GM23248 (cell line): ENCODE data around the gene OST4. TPM values are rescaled to one million over a fixed set of nuclear protein-coding genes. Genes with fewer than 3 reads are reported as not detected.

Experiments
- DNase-seq: peaks from one replicate; pipeline ENCODE4 v3.0.0-alpha.2; 2015
- H2AFZ ChIP-seq: fragments of 200-600 bp; sonication (generic); 2 replicates; pipeline ENCODE4 v1.6.1; 2016; ENCODE audit warnings: antibody characterized with exemption
- H3F3A ChIP-seq: fragments of 200-600 bp; sonication (generic); 2 replicates; pipeline ENCODE4 v1.6.1; 2016; ENCODE audit warnings: mild to moderate bottlenecking, antibody characterized with exemption, mixed run types; ENCODE audit not compliant: insufficient read depth
- H3K27ac ChIP-seq: fragments of 200-600 bp; sonication (generic); 2 replicates; pipeline ENCODE4 v1.5.1; 2016; ENCODE audit warnings: mild to moderate bottlenecking
- H3K27me3 ChIP-seq: fragments of 200-600 bp; sonication (generic); replicated peaks from 2 replicates; pipeline ENCODE4 v1.6.1; 2016; ENCODE audit warnings: mild to moderate bottlenecking; ENCODE audit not compliant: insufficient read depth
- H3K36me3 ChIP-seq: fragments of 200-600 bp; sonication (generic); 2 replicates; pipeline ENCODE4 v1.6.1; 2016; ENCODE audit warnings: low read depth, mild to moderate bottlenecking
- H3K4me1 ChIP-seq: fragments of 200-600 bp; sonication (generic); 2 replicates; pipeline ENCODE4 v1.6.1; 2016; ENCODE audit warnings: mild to moderate bottlenecking; ENCODE audit not compliant: insufficient read depth
- H3K4me2 ChIP-seq: fragments of 200-600 bp; sonication (generic); one replicate; pipeline ENCODE4 v1.6.1; 2016; ENCODE audit warnings: mild to moderate bottlenecking; ENCODE audit not compliant: unreplicated experiment
- H3K4me3 ChIP-seq: fragments of 200-600 bp; sonication (generic); 2 replicates; pipeline ENCODE4 v1.5.1; 2016; ENCODE audit warnings: mild to moderate bottlenecking
- H3K79me2 ChIP-seq: fragments of 200-600 bp; sonication (generic); 2 replicates; pipeline ENCODE4 v1.6.1; 2016; ENCODE audit warnings: mild to moderate bottlenecking; ENCODE audit not compliant: insufficient read depth
- H3K9ac ChIP-seq: fragments of 200-600 bp; sonication (generic); 2 replicates; pipeline ENCODE4 v1.6.1; 2016; ENCODE audit warnings: mild to moderate bottlenecking
- H3K9me2 ChIP-seq: fragments of 200-600 bp; sonication (generic); 2 replicates; pipeline ENCODE4 v1.6.1; 2016; ENCODE audit warnings: mixed run types, mild to moderate bottlenecking, moderate library complexity; ENCODE audit not compliant: insufficient read depth
- H3K9me3 ChIP-seq: fragments of 200-600 bp; sonication (generic); one replicate; pipeline ENCODE4 v1.6.1; 2017; ENCODE audit warnings: low read depth
- H4K20me1 ChIP-seq: fragments of 200-600 bp; sonication (generic); 2 replicates; pipeline ENCODE4 v1.6.0; 2016; ENCODE audit not compliant: insufficient read depth
- EZH2 ChIP-seq: fragments of 200-600 bp; sonication (generic); IDR thresholded peaks from 2 replicates; pipeline ENCODE4 v1.6.1; 2018; ENCODE audit warnings: antibody characterized with exemption, mild to moderate bottlenecking; ENCODE audit not compliant: insufficient read depth, poor library complexity, severe bottlenecking
- EZH2phosphoT487 ChIP-seq: fragments of 200-600 bp; sonication (generic); IDR thresholded peaks from 2 replicates; pipeline ENCODE4 v1.6.1; 2018; ENCODE audit warnings: antibody characterized with exemption, moderate library complexity, mild to moderate bottlenecking, low read depth; ENCODE audit not compliant: insufficient read depth
- WGBS, 2 experiments: methylation state at CpG; one replicate each; pipeline ENCODE4 v1.1.6; 2015 to 2017; ENCODE audit warnings: low lambda C conversion rate in 2 of 2, low coverage in 1 of 2; ENCODE audit errors: missing lambda C conversion rate in 2 of 2; 5-methylcytosine and 5-hydroxymethylcytosine counted together
- in situ Hi-C: fragments of 300-500 bp; cut with MboI; formaldehyde crosslinking; loops from 2 replicates; pipeline ENCODE4 v1.15.0; 2020
- polyA plus RNA-seq: library from polyadenylated mRNA; unstranded; fragments of >200 nt; fragmentation: Nextera tagmentation; extraction: Ambion mirVana; gene quantifications from 2 replicates; pipeline ENCODE4 v1.2.1, GENCODE V29; 2016
- total RNA-seq: library from RNA; depleted of rRNA; stranded (reverse); fragments of >200 nt; shearing (Covaris generic); gene quantifications from 2 replicates; pipeline ENCODE4 v1.2.3, GENCODE V29; 2014

OST4 gene
- total and polyA plus RNA-seq, 2 experiments from 2014 or later, result 499 to 942 TPM

- no peak for DNase-seq
- WGBS, 2 experiments, result 94 to 95% methylated on average over 6 of the region's 6 CpGs
- no peaks in the 10 kb centered on the region for H3K9me2 ChIP-seq
- in situ Hi-C loops, result no loop called here
- no peak overlapping the region for H3K9ac ChIP-seq
- H3K4me1 ChIP-seq, result peaks cover 16% of the 10 kb centered on the region
- H3K27ac ChIP-seq, result no peak overlapping the region
- no peaks in the 10 kb centered on the region for H4K20me1 ChIP-seq
- no peaks in the 10 kb centered on the region for H3K36me3 ChIP-seq
- peaks cover 13% of the 10 kb centered on the region for H3F3A ChIP-seq
- H3K27me3 ChIP-seq, result no peaks in the 10 kb centered on the region
- TF ChIP-seq EZH2 (no peak), EZH2phosphoT487 (no peak)
- no peaks in the 10 kb centered on the region for H3K9me3 ChIP-seq
- H3K4me2 ChIP-seq, result no peak overlapping the region
- no peak overlapping the region for H3K4me3 ChIP-seq
- peaks cover 24% of the 10 kb centered on the region for H3K79me2 ChIP-seq
- H2AFZ ChIP-seq, result no peak overlapping the region
Measured at GRCh38 chr2:27084297-27085061, 13.0 kb upstream of the OST4 start.

- WGBS, 2 experiments, result 82 to 86% methylated on average over 19 to 20 of the region's 20 CpGs
- no peak overlapping the region for H3K4me2 ChIP-seq
- no peaks in the 10 kb centered on the region for H4K20me1 ChIP-seq
- no peak for DNase-seq
- no peak overlapping the region for H3K27ac ChIP-seq
- H3K4me1 ChIP-seq, result peaks cover 16% of the 10 kb centered on the region
- no peak overlapping the region for H3K4me3 ChIP-seq
- H3F3A ChIP-seq, result peaks cover 13% of the 10 kb centered on the region
- no peaks in the 10 kb centered on the region for H3K9me2 ChIP-seq
- H3K27me3 ChIP-seq, result no peaks in the 10 kb centered on the region
- H3K79me2 ChIP-seq, result peaks cover 33% of the 10 kb centered on the region
- in situ Hi-C loops, result no loop called here
- no peak overlapping the region for H2AFZ ChIP-seq
- H3K36me3 ChIP-seq, result no peaks in the 10 kb centered on the region
- no peak overlapping the region for H3K9ac ChIP-seq
- H3K9me3 ChIP-seq, result no peaks in the 10 kb centered on the region
- no peak for TF ChIP-seq EZH2
- TF ChIP-seq EZH2phosphoT487, result no peak
Measured at GRCh38 chr2:27083410-27084296, 12.2 kb upstream of the OST4 start.

GRCh38 chr2:27082773-27083409, 11.4 kb upstream of the OST4 start:
- Histone ChIP-seq H3K27me3 (no peaks in the 10 kb centered on the region), H4K20me1 (no peaks in the 10 kb centered on the region), H3K4me3 (no peak overlapping the region), H3K4me1 (peaks cover 16% of the 10 kb centered on the region), H3K79me2 (peaks cover 35% of the 10 kb centered on the region), H3K9me3 (no peaks in the 10 kb centered on the region), H3K4me2 (no peak overlapping the region), H3K27ac (no peak overlapping the region), H3K36me3 (no peaks in the 10 kb centered on the region), H3K9me2 (no peaks in the 10 kb centered on the region), H2AFZ (no peak overlapping the region), H3F3A (peaks cover 13% of the 10 kb centered on the region), H3K9ac (no peak overlapping the region)
- WGBS, 2 experiments, result 85 to 87% methylated on average over 23 to 27 of the region's 27 CpGs
- TF ChIP-seq EZH2, result no peak
- no peak for TF ChIP-seq EZH2phosphoT487
- DNase-seq, result no peak
- in situ Hi-C loops, result no loop called here

- H3K27ac ChIP-seq, result no peak overlapping the region
- H3K4me2 ChIP-seq, result no peak overlapping the region
- no peaks in the 10 kb centered on the region for H3K9me3 ChIP-seq
- H3K4me3 ChIP-seq, result no peak overlapping the region
- DNase-seq, result no peak
- no peaks in the 10 kb centered on the region for H3K27me3 ChIP-seq
- no peak overlapping the region for H2AFZ ChIP-seq
- H3K9me2 ChIP-seq, result no peaks in the 10 kb centered on the region
- in situ Hi-C loops, result no loop called here
- TF ChIP-seq EZH2 (no peak), EZH2phosphoT487 (no peak)
- 89 to 92% methylated on average over 34 to 38 of the region's 38 CpGs for WGBS, 2 experiments
- no peaks in the 10 kb centered on the region for H3K36me3 ChIP-seq
- H3K4me1 ChIP-seq, result peaks cover 16% of the 10 kb centered on the region
- no peaks in the 10 kb centered on the region for H4K20me1 ChIP-seq
- H3K79me2 ChIP-seq, result peaks cover 35% of the 10 kb centered on the region
- no peak overlapping the region for H3K9ac ChIP-seq
- H3F3A ChIP-seq, result peaks cover 13% of the 10 kb centered on the region
Measured at GRCh38 chr2:27081984-27082772, 10.7 kb upstream of the OST4 start.
